Transverse colon (tissue), 4 donors: Measurements from ENCODE around the gene IL17C. TPM values are rescaled to one million over a fixed set of nuclear protein-coding genes. Genes with fewer than 3 reads are reported as not detected.
"Not testable (repeated sequence)": the region's sequence is repeated elsewhere in the genome, so short reads cannot be mapped to it uniquely, and the experiment has no call there.

Source experiments
- DNase-seq: peaks from one replicate; pipeline ENCODE4 v3.0.0-alpha.2; 2019
- H3K27ac ChIP-seq, 4 donors: fragments of 200-600 bp; sonication (generic); 2 replicates each; pipeline ENCODE4 v1.5.1; 2016 to 2018; ENCODE audit warnings: inconsistent platforms in 4 of 4
- H3K27me3 ChIP-seq: fragments of 200-600 bp; sonication (generic); 2 replicates; pipeline ENCODE4 v1.5.1; 2017; ENCODE audit warnings: inconsistent platforms
- H3K36me3 ChIP-seq, 4 donors: fragments of 200-600 bp; sonication (generic); 2 replicates each; pipeline ENCODE4 v1.5.1; 2017 to 2019; ENCODE audit warnings: inconsistent platforms in 4 of 4
- H3K4me1 ChIP-seq, 4 donors: fragments of 200-600 bp; sonication (generic); 2 replicates each; pipeline ENCODE4 v1.5.1; 2017 to 2020; ENCODE audit warnings: inconsistent platforms in 4 of 4
- H3K4me3 ChIP-seq, 4 donors: fragments of 200-600 bp; sonication (generic); 1 replicate in 1 of 4; 2 replicates in 3 of 4; pipeline versions ENCODE4 v1.5.1 to v1.6.1; 2017 to 2019; ENCODE audit warnings: inconsistent platforms in 4 of 4
- H3K9me3 ChIP-seq, 2 donors: fragments of 200-600 bp; sonication (generic); 2 replicates each; pipeline ENCODE4 v1.5.1; 2017 to 2019; ENCODE audit warnings: inconsistent platforms in 2 of 2
- CTCF ChIP-seq, 5 experiments: fragments of 200-600 bp in 3 of 5; fragments of 450-650 bp in 2 of 5; sonication (generic) in 3 of 5; IDR thresholded peaks; 1 replicate in 2 of 5; 2 replicates in 3 of 5; pipeline ENCODE4 v1.5.1; 2016 to 2017; ENCODE audit warnings: antibody characterized with exemption in 5 of 5, inconsistent platforms in 3 of 5, mild to moderate bottlenecking in 2 of 5, moderate library complexity in 1 of 5
- EP300 ChIP-seq: sonication (generic); formaldehyde crosslinking; IDR thresholded peaks from one replicate; pipeline ENCODE4 v1.6.1; 2017; ENCODE audit warnings: antibody characterized with exemption, low read depth
- POLR2A ChIP-seq: fragments of 450-650 bp; IDR thresholded peaks from one replicate; pipeline ENCODE4 v1.6.1; 2016; ENCODE audit warnings: antibody characterized with exemption, mild to moderate bottlenecking, moderate library complexity
- POLR2AphosphoS5 ChIP-seq, 3 donors: sonication (generic); formaldehyde crosslinking; IDR thresholded peaks; one replicate each; pipeline ENCODE4 v1.6.1; 2016; ENCODE audit warnings: antibody characterized with exemption in 3 of 3
- WGBS, 2 donors: methylation state at CpG; one replicate each; pipeline ENCODE4 v1.1.5; 2018; ENCODE audit warnings: low coverage in 1 of 2; 5-methylcytosine and 5-hydroxymethylcytosine counted together
- in situ Hi-C, 4 donors: fragments of 200-750 bp; cut with MboI; loops; one replicate each; pipeline versions ENCODE4 v1.15.0 to v1.15.1; 2017; ENCODE audit warnings: low sequenced_read_pairs in 3 of 4, low pct_ligation_motif_present in 1 of 4, low pct_unique_long_range_greater_than_20kb in 1 of 4
- intact Hi-C: fragments of 100-400 bp; cut with DNase I; formaldehyde crosslinking; loops from one replicate; pipeline ENCODE4 v1.15.1; 2023; ENCODE audit warnings: low total_unique reads
- total RNA-seq, 4 donors: library from RNA; depleted of rRNA; stranded (reverse); fragments of >200 nt; gene quantifications; one replicate each; pipeline ENCODE4 v1.1.0, GENCODE V29; 2016

Gene IL17C
- total RNA-seq, 4 donors from 2014 or later: not detected

GRCh38 chr16:88605186-88606147, 32.9 kb upstream of the IL17C start:
- Histone ChIP-seq H3K27me3 (no peaks in the 10 kb centered on the region), H3K27ac (no peak overlapping the region), H3K4me3 (no peak overlapping the region), H3K36me3 (peaks cover 0 to 41% (median 13%) of the 10 kb centered on the region in 4 donors), H3K4me1 (no peaks in the 10 kb centered on the region), H3K9me3 (no peaks in the 10 kb centered on the region)
- WGBS, 2 donors: 80 to 81% methylated on average over 9 to 20 of the region's 20 CpGs
- in situ Hi-C loops: no loop called here
- no peak for DNase-seq
- intact Hi-C loops: no loop called here
- TF ChIP-seq POLR2AphosphoS5 (IDR thresholded peaks at IDR 0.05): no peak
- TF ChIP-seq CTCF (IDR thresholded peaks at IDR 0.05): no peak
- no peak for TF ChIP-seq EP300
- TF ChIP-seq POLR2A: no peak

- Histone ChIP-seq H3K4me1 (no peaks in the 10 kb centered on the region), H3K27me3 (no peaks in the 10 kb centered on the region), H3K36me3 (peaks cover 0 to 38% (median 13%) of the 10 kb centered on the region in 4 donors), H3K9me3 (no peaks in the 10 kb centered on the region), H3K27ac (no peak overlapping the region), H3K4me3 (no peak overlapping the region)
- no peak for DNase-seq
- intact Hi-C loops: no loop called here
- TF ChIP-seq POLR2A: no peak
- no peak for TF ChIP-seq EP300
- TF ChIP-seq CTCF (IDR thresholded peaks at IDR 0.05): no peak
- TF ChIP-seq POLR2AphosphoS5 (IDR thresholded peaks at IDR 0.05): no peak
- WGBS, 2 donors: 60 to 93% methylated on average over 2 to 17 of the region's 17 CpGs
- in situ Hi-C loops: no loop called here
Measured at GRCh38 chr16:88606148-88606757, 32.1 kb upstream of the IL17C start.

GRCh38 chr16:88608076-88608475, 30.3 kb upstream of the IL17C start:
- H3K4me3 ChIP-seq: no peak overlapping the region
- in situ Hi-C loops: no loop called here
- H3K27me3 ChIP-seq: no peaks in the 10 kb centered on the region
- H3K27ac ChIP-seq: no peak overlapping the region
- no peaks in the 10 kb centered on the region for H3K4me1 ChIP-seq
- WGBS, 2 donors: 89 to 93% methylated on average over 3 to 6 of the region's 6 CpGs
- TF ChIP-seq POLR2A: no peak
- TF ChIP-seq CTCF (IDR thresholded peaks at IDR 0.05): no peak
- TF ChIP-seq POLR2AphosphoS5 (IDR thresholded peaks at IDR 0.05): no peak
- no peak for TF ChIP-seq EP300
- no peak for DNase-seq
- peaks cover 0 to 40% (median 14%) of the 10 kb centered on the region in 4 donors for H3K36me3 ChIP-seq
- intact Hi-C loops: no loop called here
- H3K9me3 ChIP-seq: no peaks in the 10 kb centered on the region

- in situ Hi-C loops, DNase-seq, H3K9me3 ChIP-seq, H3K27ac ChIP-seq, intact Hi-C loops, H3K4me3 ChIP-seq, H3K27me3 ChIP-seq, H3K4me1 ChIP-seq: not testable (repeated sequence)
- WGBS, 2 donors: 93 to 100% methylated on average over 1 to 8 of the region's 8 CpGs
- H3K36me3 ChIP-seq: peaks cover 0 to 40% (median 14%) of the 10 kb centered on the region in 4 donors
Measured at GRCh38 chr16:88609426-88609825, 28.9 kb upstream of the IL17C start.
